BLaER1 (cell line): Measurements from ENCODE around the gene FRRS1.

Experiments
- H3K27ac ChIP-seq: shearing (Covaris generic); formaldehyde crosslinking; 2 replicates; pipeline ENCODE4 v1.8.1; 2022
- H3K27me3 ChIP-seq: shearing (Covaris generic); formaldehyde crosslinking; 2 replicates; pipeline ENCODE4 v1.8.1; 2022
- H3K36me3 ChIP-seq: shearing (Covaris generic); formaldehyde crosslinking; 2 replicates; pipeline ENCODE4 v1.8.1; 2022
- H3K4me1 ChIP-seq: shearing (Covaris generic); formaldehyde crosslinking; 2 replicates; pipeline ENCODE4 v1.8.1; 2022
- H3K4me2 ChIP-seq: shearing (Covaris generic); formaldehyde crosslinking; 2 replicates; pipeline ENCODE4 v1.8.1; 2022
- H3K4me3 ChIP-seq: shearing (Covaris generic); formaldehyde crosslinking; 2 replicates; pipeline ENCODE4 v1.8.1; 2022
- H3K9ac ChIP-seq: shearing (Covaris generic); formaldehyde crosslinking; 2 replicates; pipeline ENCODE4 v1.8.1; 2022
- H3K9me3 ChIP-seq: shearing (Covaris generic); formaldehyde crosslinking; 2 replicates; pipeline ENCODE4 v1.8.1; 2022
- H4K20me1 ChIP-seq: shearing (Covaris generic); formaldehyde crosslinking; 2 replicates; pipeline ENCODE4 v1.8.1; 2022
- Cebpa-rat ChIP-seq: shearing (Covaris generic); IDR thresholded peaks from 2 replicates; pipeline ENCODE4 v1.8.1; 2022

Gene FRRS1

GRCh38 chr1:99685516-99686180 lies 80.8 kb downstream of the FRRS1 start:
- H3K9me3 ChIP-seq: no peaks in the 10 kb centered on the region
- H3K4me1 ChIP-seq: peaks cover 4% of the 10 kb centered on the region; the same call in 1 of the 2 replicates
- no peaks in the 10 kb centered on the region for H3K27me3 ChIP-seq
- no peak overlapping the region for H3K9ac ChIP-seq
- H4K20me1 ChIP-seq: no peaks in the 10 kb centered on the region
- H3K4me2 ChIP-seq: no peak overlapping the region
- no peak overlapping the region for H3K27ac ChIP-seq
- no peak for TF ChIP-seq Cebpa-rat
- H3K36me3 ChIP-seq: no peaks in the 10 kb centered on the region
- H3K4me3 ChIP-seq: no peak overlapping the region

DNA sequence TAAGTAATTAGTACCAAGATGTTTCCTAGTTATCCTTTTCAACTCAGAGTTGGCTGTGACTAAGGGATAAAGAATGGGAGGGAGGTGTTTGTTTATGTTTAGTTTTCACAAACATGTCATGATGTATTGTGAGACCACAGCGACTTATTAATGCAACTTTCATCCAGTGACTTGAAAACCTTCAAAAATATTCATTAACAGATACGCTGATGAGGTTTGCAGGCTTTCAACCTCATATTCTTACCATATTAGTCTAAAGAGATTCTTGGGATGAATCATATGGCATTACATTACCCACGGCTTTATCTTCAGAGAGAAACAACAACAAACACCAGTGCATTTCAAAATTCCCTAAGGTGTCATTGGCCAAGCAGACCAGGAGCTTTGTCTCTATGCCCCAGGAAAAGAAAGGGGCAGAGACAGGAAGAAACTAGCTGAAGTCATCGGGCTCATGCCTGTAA lies 84.1 kb downstream of the FRRS1 start:
- Histone ChIP-seq H3K9me3 (no peaks in the 10 kb centered on the region), H3K27ac (no peak overlapping the region), H4K20me1 (no peaks in the 10 kb centered on the region), H3K4me2 (no peak overlapping the region), H3K4me3 (no peak overlapping the region), H3K36me3 (no peaks in the 10 kb centered on the region), H3K9ac (no peak overlapping the region), H3K4me1 (peaks cover 4% of the 10 kb centered on the region; the same call in 1 of the 2 replicates), H3K27me3 (no peaks in the 10 kb centered on the region)
- no peak for TF ChIP-seq Cebpa-rat

DNA sequence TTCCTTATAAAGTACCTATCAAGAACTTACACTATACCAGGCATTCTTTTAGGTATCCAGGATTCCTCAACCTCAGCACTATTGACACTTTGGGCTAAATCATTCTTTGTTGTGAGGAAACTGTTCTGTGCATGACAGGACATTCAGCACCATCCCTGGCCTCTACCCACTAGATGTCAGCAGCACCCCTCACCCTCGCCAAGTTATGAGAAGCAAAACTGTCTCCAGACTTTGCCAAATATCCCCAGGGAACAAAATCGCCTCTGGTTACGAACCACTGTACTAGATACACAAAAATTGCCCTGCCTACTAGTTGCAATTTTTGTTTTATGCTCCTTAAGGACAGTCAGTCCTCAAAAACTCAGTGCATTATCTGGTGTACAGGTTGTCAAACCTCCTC lies 84.9 kb downstream of the FRRS1 start:
- Histone ChIP-seq H3K36me3 (no peaks in the 10 kb centered on the region), H3K4me1 (peaks cover 4% of the 10 kb centered on the region; the same call in 1 of the 2 replicates), H3K9ac (no peak overlapping the region), H3K27ac (no peak overlapping the region), H3K9me3 (no peaks in the 10 kb centered on the region), H3K4me2 (no peak overlapping the region), H3K4me3 (no peak overlapping the region), H4K20me1 (no peaks in the 10 kb centered on the region), H3K27me3 (no peaks in the 10 kb centered on the region)
- TF ChIP-seq Cebpa-rat: no peak

- TF ChIP-seq Cebpa-rat: no peak
- Histone ChIP-seq H3K27me3 (no peaks in the 10 kb centered on the region), H3K4me3 (no peak overlapping the region), H4K20me1 (no peaks in the 10 kb centered on the region), H3K9me3 (no peaks in the 10 kb centered on the region), H3K4me1 (peaks cover 4% of the 10 kb centered on the region; the same call in 1 of the 2 replicates), H3K27ac (no peak overlapping the region), H3K4me2 (no peak overlapping the region), H3K9ac (no peak overlapping the region), H3K36me3 (no peaks in the 10 kb centered on the region)
Observed at GRCh38 chr1:99680270-99680669, 86.2 kb downstream of the FRRS1 start.

DNA sequence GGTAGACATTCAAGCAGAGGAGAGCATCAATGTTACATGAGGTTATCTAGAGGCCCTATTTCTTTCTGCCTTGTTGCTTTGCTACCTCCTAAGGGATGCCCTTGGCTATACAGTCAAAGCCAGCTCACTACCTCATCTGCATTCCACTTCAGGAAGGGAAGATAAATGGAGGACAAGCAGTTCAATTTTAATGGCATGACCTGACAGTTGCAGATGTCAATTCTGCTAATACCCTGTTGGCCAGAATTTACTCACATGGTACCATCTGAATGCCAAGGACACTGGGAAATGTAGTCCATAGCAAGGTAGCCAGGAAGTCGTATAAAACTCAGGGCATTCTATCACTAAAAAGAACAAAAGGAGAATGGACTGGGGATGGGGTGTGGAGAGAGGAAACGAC lies 89.0 kb downstream of the FRRS1 start:
- Histone ChIP-seq H3K9me3 (no peaks in the 10 kb centered on the region), H3K9ac (no peak overlapping the region), H3K4me1 (peaks cover 4% of the 10 kb centered on the region; the same call in 1 of the 2 replicates), H3K36me3 (no peaks in the 10 kb centered on the region), H4K20me1 (no peaks in the 10 kb centered on the region), H3K4me2 (no peak overlapping the region), H3K27me3 (no peaks in the 10 kb centered on the region), H3K27ac (no peak overlapping the region), H3K4me3 (no peak overlapping the region)
- TF ChIP-seq Cebpa-rat: no peak

DNA sequence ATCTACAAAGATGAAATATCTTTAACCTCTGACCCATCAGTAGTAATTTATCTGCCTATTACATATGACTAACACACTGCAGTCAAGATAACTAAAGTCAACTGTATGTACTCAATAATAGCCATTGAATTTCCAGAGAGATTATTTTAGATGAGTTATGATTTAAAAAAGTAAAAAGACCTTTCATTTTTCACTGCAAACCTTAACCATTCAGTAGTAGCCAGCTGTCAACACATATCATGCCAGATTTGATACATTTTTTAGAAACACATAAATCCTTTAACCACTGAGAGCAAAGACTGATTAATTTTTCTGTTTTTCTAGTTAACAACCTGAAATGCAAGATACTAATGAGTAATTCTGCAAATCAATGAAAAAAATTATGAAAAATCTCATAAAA lies 89.6 kb downstream of the FRRS1 start:
- no peak for TF ChIP-seq Cebpa-rat
- Histone ChIP-seq H3K27me3 (no peaks in the 10 kb centered on the region), H3K27ac (no peak overlapping the region), H4K20me1 (no peaks in the 10 kb centered on the region), H3K9me3 (no peaks in the 10 kb centered on the region), H3K4me1 (peaks cover 4% of the 10 kb centered on the region; the same call in 1 of the 2 replicates), H3K4me2 (no peak overlapping the region), H3K4me3 (no peak overlapping the region), H3K36me3 (no peaks in the 10 kb centered on the region), H3K9ac (no peak overlapping the region)

DNA sequence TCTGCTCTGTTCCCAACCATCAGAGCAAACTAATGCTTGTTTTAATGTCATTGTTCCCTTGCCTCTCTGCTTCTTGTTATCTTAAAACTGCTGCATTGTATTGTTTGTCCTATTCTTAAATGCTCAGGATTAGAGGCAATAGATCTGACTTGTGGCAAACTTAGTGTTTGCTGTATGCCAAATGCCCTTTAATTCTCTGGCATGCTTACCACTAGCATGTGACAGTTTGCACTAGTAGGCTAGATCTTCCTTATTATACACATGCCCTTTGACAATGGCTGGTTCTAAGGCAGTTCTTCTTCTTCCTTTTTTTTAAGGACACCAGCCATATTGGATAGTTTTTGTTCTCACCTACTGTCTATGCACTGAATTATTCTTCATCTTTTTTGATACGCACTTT lies 90.4 kb downstream of the FRRS1 start:
- Histone ChIP-seq H3K9ac (no peak overlapping the region), H3K4me1 (no peaks in the 10 kb centered on the region), H3K4me3 (no peak overlapping the region)

GRCh38 chr1:99675292-99675691 lies 91.1 kb downstream of the FRRS1 start:
- H3K4me2 ChIP-seq: no peak overlapping the region
- no peaks in the 10 kb centered on the region for H3K4me1 ChIP-seq
- TF ChIP-seq Cebpa-rat: no peak
- H3K36me3 ChIP-seq: no peaks in the 10 kb centered on the region
- no peaks in the 10 kb centered on the region for H4K20me1 ChIP-seq
- H3K9ac ChIP-seq: no peak overlapping the region
- no peak overlapping the region for H3K4me3 ChIP-seq
- H3K27ac ChIP-seq: no peak overlapping the region
- H3K9me3 ChIP-seq: no peaks in the 10 kb centered on the region
- H3K27me3 ChIP-seq: no peaks in the 10 kb centered on the region

More for the DNA sequence above, 90.4 kb downstream of the FRRS1 start:
- TF ChIP-seq Cebpa-rat: no peak
- Histone ChIP-seq H3K9me3 (no peaks in the 10 kb centered on the region), H3K27me3 (no peaks in the 10 kb centered on the region), H4K20me1 (no peaks in the 10 kb centered on the region), H3K36me3 (no peaks in the 10 kb centered on the region), H3K4me2 (no peak overlapping the region), H3K27ac (no peak overlapping the region)

GRCh38 chr1:99674115-99675064 lies 92.0 kb downstream of the FRRS1 start:
- H4K20me1 ChIP-seq: no peaks in the 10 kb centered on the region
- no peak for TF ChIP-seq Cebpa-rat
- no peaks in the 10 kb centered on the region for H3K4me1 ChIP-seq
- no peaks in the 10 kb centered on the region for H3K27me3 ChIP-seq
- no peaks in the 10 kb centered on the region for H3K36me3 ChIP-seq
- no peak overlapping the region for H3K9ac ChIP-seq
- no peak overlapping the region for H3K27ac ChIP-seq
- no peak overlapping the region for H3K4me2 ChIP-seq
- H3K4me3 ChIP-seq: no peak overlapping the region
- no peaks in the 10 kb centered on the region for H3K9me3 ChIP-seq

DNA sequence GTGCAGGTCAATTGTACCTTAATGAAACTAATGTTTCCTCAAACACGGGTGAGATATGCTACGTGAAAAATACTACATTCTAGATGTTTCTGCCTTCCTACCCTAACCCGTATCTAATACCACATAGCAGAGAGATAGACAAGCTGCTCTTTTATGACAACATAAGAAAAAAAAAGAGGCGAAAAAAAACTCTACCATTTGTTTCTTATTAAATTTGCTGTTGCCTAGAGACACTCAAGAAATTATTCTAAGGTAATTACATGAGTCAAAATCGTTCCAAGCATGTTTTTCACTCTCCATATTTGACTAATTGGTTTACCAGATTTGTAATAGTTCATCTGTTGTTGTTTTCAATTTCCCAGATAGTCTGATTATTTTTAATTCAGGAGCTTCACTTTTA lies 93.1 kb downstream of the FRRS1 start:
- no peaks in the 10 kb centered on the region for H3K4me1 ChIP-seq
- no peaks in the 10 kb centered on the region for H4K20me1 ChIP-seq
- no peak overlapping the region for H3K9ac ChIP-seq
- no peak overlapping the region for H3K27ac ChIP-seq
- H3K36me3 ChIP-seq: no peaks in the 10 kb centered on the region
- H3K27me3 ChIP-seq: no peaks in the 10 kb centered on the region
- H3K4me3 ChIP-seq: no peak overlapping the region
- no peaks in the 10 kb centered on the region for H3K9me3 ChIP-seq
- no peak overlapping the region for H3K4me2 ChIP-seq
- TF ChIP-seq Cebpa-rat: no peak
